H1 (cell line): ENCODE measurements around the gene LEFTY1. TPM values are rescaled to one million over a fixed set of nuclear protein-coding genes. Genes with fewer than 3 reads are reported as not detected.

ENCODE experiments used
- FOSL1 ChIP-seq: IDR thresholded peaks from 2 replicates; pipeline ENCODE4 v1.6.1; 2011; ENCODE audit warnings: mild to moderate bottlenecking, low read depth, low read length, moderate library complexity; ENCODE audit not compliant: insufficient read depth
- TEAD4 ChIP-seq: IDR thresholded peaks from 2 replicates; pipeline ENCODE4 v1.6.1; 2012; ENCODE audit warnings: low read depth, low read length, inconsistent platforms, mixed read lengths
- polyA plus RNA-seq, 7 experiments: library from polyadenylated mRNA; depleted of rRNA in 3 of 7; stranded (reverse) in 5 of 7; unstranded in 2 of 7; fragments of >200 nt in 5 of 7; fragments of 200-250 nt in 2 of 7; gene quantifications; 1 replicate in 5 of 7; 2 replicates in 1 of 7; 4 replicates in 1 of 7; pipeline versions ENCODE4 v1.2.1 to v1.2.3, GENCODE V29; 2011 to 2013; ENCODE audit warnings: missing spikeins in 2 of 7, mixed read lengths in 2 of 7
- total RNA-seq: library from RNA; stranded (reverse); fragmentation: NEBNext Ultra II Directional; extraction: Animal tissue kit (Norgen Biotek cat#: 25700); gene quantifications from 2 replicates; pipeline ENCODE4 v1.2.1, GENCODE V29; 2021

Gene LEFTY1
- total and polyA plus RNA-seq, 2 of the 8 experiments (the other 6 are each of a cell fraction or from before 2014, with no cell fraction given) = 4.5 to 11.7 TPM

DNA sequence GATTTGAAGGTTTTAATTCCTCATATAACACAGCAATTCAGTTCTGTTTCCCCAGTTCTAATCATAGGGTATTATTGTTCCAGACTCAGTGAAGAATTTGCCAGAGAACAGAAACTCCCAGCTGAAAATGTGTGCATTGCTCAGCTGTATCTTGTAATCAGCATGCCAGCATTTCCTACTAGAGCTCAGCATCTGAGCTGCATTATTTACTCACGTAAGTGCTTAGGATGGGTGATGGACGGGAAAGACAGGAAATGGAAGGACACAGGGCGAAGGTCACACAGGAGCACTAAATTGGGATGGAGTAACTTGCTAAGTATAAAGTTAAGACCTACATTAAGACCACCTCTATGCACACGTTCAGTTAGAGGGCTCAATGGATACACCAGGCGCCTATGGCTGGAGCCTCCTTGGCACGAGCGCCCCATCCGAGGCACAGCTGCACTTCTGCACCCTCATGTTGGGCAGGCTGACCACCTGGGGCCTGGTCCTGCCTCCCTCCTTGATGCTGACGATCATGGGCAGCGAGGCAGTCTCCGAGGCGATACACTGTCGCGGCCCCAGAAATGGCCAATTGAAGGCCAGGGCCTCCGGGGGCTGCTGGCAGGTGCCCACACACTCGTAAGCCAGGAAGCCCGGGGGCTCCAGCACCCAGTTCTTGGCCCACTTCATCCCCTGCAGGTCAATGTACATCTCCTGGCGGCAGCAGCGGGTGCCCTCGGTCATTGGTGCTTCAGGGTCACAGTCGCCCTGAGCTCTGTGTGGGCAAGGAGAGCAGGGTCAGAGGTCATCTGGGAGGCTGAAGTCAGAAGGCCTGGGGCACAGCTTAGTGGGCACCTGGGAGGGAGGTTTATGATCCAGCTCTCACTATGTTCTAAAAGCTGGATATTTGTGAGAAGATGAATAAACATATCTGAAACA, 48.4 kb upstream of the LEFTY1 start (continued):
- no peak for TF ChIP-seq FOSL1
- no peak for TF ChIP-seq TEAD4
